NCI-H1092 (cell line): Measurements from ENCODE around the gene KIF15.

Experiments
- DNase-seq: peaks from one replicate; lab custom pipeline; 2025; lab: John Stamatoyannopoulos, UW

The KIF15 gene

DNA sequence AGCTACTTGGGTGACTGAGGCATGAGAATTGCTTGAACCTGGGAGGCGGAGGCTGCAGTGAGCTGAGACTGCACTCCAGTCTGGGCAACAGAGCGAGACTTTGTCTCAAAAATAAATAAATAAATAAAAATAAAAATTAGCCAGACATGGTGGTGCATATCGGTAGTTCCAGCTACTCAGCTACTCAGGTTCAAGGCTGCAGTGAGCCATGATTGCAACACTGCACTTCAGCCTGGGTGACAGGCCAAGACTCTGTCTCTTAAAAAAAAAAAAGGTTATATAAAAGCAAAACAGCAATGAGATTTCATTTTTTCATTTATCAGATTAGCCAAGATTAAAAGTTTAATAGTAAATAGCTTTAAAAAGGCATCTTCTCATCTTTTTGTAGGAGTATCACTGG lies 115.7 kb downstream of the KIF15 start:
- DNase-seq, result no peak

DNA sequence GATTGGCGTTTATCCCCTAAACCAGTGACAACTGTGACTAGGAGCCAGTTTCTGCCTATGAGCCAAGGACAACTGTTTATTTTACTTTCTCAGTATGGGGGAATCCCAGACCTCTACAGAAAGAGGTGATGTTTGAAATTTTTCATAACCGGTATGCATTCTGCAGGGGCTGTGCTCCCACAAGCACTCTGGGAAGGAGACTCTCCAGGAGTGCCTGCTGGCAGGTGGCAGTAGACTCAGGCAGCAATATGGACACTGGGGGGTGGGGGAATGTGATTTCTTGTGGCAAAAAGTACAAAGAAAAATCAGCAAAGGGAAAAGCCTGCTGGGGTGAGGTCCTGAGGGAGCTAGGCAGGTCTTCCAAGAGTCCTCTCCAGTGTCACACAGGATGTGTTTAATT lies 118.7 kb downstream of the KIF15 start:
- DNase-seq, result no peak

DNA sequence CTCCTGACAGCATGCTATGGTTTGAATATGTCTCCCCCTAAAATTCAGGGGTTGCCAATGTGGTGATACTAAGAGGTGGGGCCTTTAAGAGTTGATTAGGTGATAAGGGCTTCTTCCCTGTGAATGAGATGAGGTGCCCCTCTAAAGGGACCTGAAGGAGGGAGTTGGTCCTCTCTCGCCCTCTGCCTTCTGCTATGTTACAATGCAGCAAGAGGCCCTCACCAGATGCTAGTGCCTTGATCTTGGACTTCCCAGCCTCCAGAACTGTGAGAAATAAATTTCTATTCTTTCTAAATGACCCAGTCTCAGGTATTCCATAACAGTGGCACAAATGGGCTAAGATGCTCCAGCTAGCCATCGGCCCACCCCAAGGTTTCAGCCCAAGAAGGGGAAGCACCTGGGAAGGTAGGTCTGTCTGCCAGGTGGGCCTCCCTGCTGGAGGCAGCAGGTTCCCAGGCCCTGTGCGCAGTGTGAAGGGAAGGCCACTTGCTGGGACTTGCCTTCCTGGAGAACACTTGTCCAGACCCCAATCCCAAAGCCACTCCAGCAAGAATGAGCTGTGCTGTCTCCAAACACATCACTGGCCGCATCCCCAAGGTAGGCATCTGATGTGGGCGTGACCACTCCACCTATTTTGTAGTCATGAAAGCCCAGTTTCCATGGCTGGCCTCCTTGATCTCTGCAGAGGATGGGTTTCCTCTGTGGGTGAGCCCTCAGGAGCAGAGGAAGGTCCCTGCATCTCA lies 121.8 kb downstream of the KIF15 start:
- DNase-seq, result no peak

DNA sequence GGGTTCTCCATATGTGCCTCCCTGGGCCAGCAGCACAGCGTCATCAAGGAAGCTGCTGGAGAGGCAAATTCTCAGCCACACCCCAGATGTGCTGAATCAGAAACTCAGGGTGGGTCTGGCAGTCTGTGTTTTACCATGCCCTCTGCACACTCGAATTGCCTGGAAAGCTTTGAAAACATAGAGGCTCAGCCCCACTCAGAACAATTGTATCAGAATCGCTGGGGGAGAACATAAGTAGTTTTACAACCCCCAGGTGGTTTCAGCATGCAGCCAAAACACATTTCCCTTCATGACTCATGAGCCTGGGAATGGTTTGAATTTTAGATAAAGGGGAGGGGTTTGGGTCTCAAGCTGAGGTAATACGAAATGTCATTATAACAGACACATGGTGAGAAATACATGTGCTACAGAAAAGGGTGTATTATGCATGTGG lies 122.4 kb downstream of the KIF15 start:
- no peak for DNase-seq

- no peak for DNase-seq
These were observed 124.0 kb downstream of the KIF15 start for GRCh38 chr3:44885618-44886017.

DNA sequence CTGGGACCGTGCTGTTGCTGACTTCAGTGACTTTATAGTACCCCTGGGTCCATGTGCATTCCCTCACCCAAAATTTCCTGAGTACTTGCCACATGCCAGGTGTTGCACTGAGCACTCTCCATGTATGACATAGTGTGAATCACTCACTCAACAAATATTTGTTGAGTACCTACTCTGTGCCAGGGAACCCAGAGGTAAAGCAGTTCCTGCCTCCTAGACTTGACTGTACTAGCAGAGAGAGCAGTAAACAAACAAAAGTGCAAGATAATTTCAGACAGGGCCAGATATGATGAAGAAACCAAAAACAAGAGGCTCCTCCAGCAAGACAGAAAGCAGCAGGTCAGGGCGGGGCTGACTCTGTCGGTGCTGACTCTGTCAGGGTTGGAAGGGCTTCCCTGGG lies 125.0 kb downstream of the KIF15 start:
- no peak for DNase-seq

GRCh38 chr3:44887101-44887500 lies 125.5 kb downstream of the KIF15 start:
- DNase-seq, result no peak

- no peak for DNase-seq
These were observed 128.7 kb downstream of the KIF15 start for GRCh38 chr3:44890258-44890657.

- DNase-seq, result no peak
These were observed 129.3 kb downstream of the KIF15 start for GRCh38 chr3:44890852-44891251.

DNA sequence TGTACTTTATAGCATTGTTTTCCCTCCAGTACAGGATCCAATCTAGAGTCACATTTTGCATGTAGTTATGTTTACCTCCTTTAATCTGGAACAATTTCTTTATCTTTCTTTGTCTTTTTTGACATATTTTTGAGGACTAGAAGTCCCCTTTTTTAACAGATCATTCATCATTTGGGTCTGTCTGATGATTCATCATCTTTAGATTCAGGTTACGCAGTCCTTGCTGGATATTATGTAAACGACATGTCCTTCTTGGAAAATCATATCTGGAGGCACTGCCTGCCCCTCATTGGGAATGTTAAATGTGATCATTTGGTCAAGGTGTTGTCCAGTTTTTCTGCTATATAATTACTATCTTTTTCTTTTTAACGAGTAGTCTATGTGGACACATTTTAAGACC lies 131.1 kb downstream of the KIF15 start:
- no peak for DNase-seq

DNA sequence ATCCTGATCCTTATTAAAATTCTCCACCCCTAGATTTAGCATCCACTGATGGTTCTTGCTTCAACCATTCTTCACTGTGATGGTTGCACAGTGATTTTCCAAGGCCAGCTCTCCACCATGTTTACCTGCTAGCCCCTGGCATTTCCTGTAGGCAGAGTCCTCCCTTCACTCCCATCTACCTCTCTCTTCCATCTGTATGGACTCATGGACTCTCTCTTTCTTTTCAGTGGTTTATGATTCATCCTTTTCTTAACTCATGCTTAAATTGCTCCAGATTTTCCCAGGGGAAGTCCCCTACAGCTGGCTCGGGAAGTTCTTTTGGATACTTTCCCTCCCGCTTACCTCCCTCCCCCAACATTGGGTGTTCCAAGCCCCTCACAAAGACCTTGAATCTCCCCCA lies 131.5 kb downstream of the KIF15 start:
- no peak for DNase-seq

- no peak for DNase-seq
These were observed 132.9 kb downstream of the KIF15 start for GRCh38 chr3:44894485-44894884.

- no peak for DNase-seq
These were observed 134.8 kb downstream of the KIF15 start for GRCh38 chr3:44896440-44896839.

DNA sequence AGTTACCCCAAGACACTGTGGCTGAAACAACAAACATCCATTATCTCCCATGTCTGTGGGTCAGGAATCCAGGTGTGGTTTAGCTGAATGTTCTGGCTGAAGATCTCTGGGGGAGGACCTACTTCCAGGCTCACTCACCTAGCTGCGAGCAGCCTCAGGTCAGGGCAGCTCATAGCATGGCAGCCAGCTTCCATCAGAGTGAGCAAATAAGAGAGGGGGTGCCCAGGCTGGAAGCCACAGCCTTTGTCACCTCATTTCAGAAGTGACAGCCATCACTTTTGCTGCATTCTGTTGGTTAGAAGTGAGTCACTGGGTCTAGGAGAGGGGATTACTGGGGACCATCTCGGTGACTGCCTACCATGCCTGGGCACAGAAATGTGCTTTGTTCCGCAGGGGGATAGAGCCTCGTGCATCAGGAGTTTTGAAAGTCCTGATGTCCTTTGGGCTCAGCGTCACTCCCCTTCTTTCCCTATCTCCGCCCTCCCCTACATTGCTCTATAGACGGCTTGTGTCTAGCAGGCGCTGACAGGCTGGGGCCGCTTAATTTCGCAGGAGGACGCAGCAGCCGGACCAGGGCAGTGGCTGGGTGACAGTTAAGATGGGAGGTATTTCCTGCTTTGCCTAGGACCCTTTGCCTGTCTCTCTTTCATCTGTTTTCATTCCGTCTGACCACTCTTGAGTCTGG lies 138.2 kb downstream of the KIF15 start:
- DNase-seq, result no peak

- no peak for DNase-seq
These were observed 141.0 kb downstream of the KIF15 start for GRCh38 chr3:44902628-44903027.
